ENCODE results near the gene EPB41L5. TPM values are rescaled to one million over a fixed set of nuclear protein-coding genes. Genes with fewer than 3 reads are reported as not detected.

The EPB41L5 gene
- total and polyA plus RNA-seq, 9 of the 15 experiments (the other 6 are each of a cell fraction or from before 2014, with no cell fraction given), result 2.3 to 14.1 (median 8.2) TPM

DNA sequence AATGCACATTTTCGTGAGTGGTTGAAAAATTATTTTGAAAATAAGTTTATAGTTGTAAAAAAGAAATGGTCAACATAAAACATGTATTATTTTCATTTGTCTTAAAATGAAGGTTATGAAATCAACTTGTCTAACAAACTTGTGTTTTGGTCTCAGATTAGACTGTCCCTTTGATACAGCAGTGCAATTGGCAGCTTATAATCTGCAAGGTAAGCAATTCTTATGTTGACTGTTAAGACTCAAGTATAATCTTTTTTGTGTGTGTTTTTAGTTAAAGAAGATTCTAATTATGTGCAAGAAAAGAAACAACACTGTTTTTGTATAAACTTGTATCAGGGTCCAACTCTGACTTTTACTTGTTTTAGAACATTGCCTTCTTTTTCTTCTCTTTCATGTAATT, 62.7 kb downstream of the EPB41L5 start:
- ATAC-seq (no peak), FAIRE-seq (no peak), DNase-seq (ENCODE audit: extremely low read depth in 1 of 4, low spot score in 3 of 4) (no peak)
- Histone ChIP-seq H3K4me1 (replicated peaks in 1 of 2; ENCODE audit: control insufficient read depth in 2 of 2, insufficient read depth in 2 of 2, low read length in 2 of 2) (no peaks in the 10 kb centered on the region), H3K27ac (ENCODE audit: extremely low read depth, low read depth, low read length) (no peak overlapping the region), H3K4me2 (ENCODE audit: insufficient read depth, low read length) (no peak overlapping the region), H3K27me3 (ENCODE audit: control insufficient read depth in 2 of 2, insufficient read depth in 2 of 2, low read length in 2 of 2) (no peaks in the 10 kb centered on the region), H3K9me3 (replicated peaks; ENCODE audit: control insufficient read depth, insufficient read depth, low read depth, low read length) (no peaks in the 10 kb centered on the region), H3K4me3 (no peak overlapping the region), H3K9ac (ENCODE audit: insufficient read depth in 1 of 2, low read depth in 2 of 2, low read length in 2 of 2) (no peak overlapping the region), H2AFZ (ENCODE audit: low read depth, low read length) (no peak overlapping the region), H3K36me3 (ENCODE audit: control insufficient read depth, insufficient read depth, low read length) (no peaks in the 10 kb centered on the region), H3K79me2 (ENCODE audit: control insufficient read depth, insufficient read depth, low read length) (no peaks in the 10 kb centered on the region), H3K9me1 (ENCODE audit: control insufficient read depth, insufficient read depth, low read length) (no peaks in the 10 kb centered on the region), H4K20me1 (replicated peaks; ENCODE audit: control insufficient read depth, insufficient read depth, low read length) (no peaks in the 10 kb centered on the region)
- ChIA-PET CTCF (ENCODE audit: low intra/inter-chr PET ratio) (no interaction called here), POLR2A (interaction anchor here (0.9 kb wide), 1 partner anchor 9 kb away, joined by 3 read pairs; no protein-coding TSS in a partner anchor)
- intact Hi-C loops (cut with micrococcal nuclease), result no loop called here
- no TSS peak for BruUV-seq (replicated peaks)
- WGBS (ENCODE audit: insufficient coverage, low coverage, missing lambda C conversion rate), result 61% methylated on average over 1 of the region's 1 CpG
- in situ Hi-C loops (cut with MboI), result no loop called here
- TF ChIP-seq NR1H2 (CRISPR knock-in tag; IDR thresholded peaks at IDR 0.05) (no peak), KLF10 (CRISPR knock-in tag; IDR thresholded peaks at IDR 0.05) (no peak), ZKSCAN3 (CRISPR knock-in tag; IDR thresholded peaks at IDR 0.05) (no peak), MAFK (IDR thresholded peaks at IDR 0.05; ENCODE audit: low read length) (peak; percentile 95), U2AF1 (optimal IDR thresholded peaks at IDR 0.05; ENCODE audit: low read depth, low read length) (no peak), ZNF778 (CRISPR knock-in tag; IDR thresholded peaks at IDR 0.05) (no peak), FOXA1 (IDR thresholded peaks at IDR 0.05; ENCODE audit: borderline replicate concordance) (no peak), NCOA2 (IDR thresholded peaks at IDR 0.05; ENCODE audit: partially characterized antibody in 2 of 2) (no peak), MAFF (IDR thresholded peaks at IDR 0.05; ENCODE audit: low read length) (peak; percentile 94), ZNF316 (IDR thresholded peaks at IDR 0.05) (peak; percentile 92), HNRNPK (IDR thresholded peaks at IDR 0.05; ENCODE audit: low read depth, low read length, poor library complexity, severe bottlenecking) (no peak), SRF (CRISPR knock-in tag; IDR thresholded peaks at IDR 0.05) (no peak), SRSF1 (IDR thresholded peaks at IDR 0.05; ENCODE audit: low read depth, low read length) (no peak), MED1 (CRISPR knock-in tag; IDR thresholded peaks at IDR 0.05; ENCODE audit: borderline replicate concordance) (no peak), ZNF785 (CRISPR knock-in tag; IDR thresholded peaks at IDR 0.05) (no peak), KLF16 (IDR thresholded peaks at IDR 0.05) (no peak), CHCHD3 (CRISPR knock-in tag; IDR thresholded peaks at IDR 0.05) (no peak), SMAD3 (CRISPR knock-in tag; conservative IDR thresholded peaks at IDR 0.05) (no peak), PCBP1 (IDR thresholded peaks at IDR 0.05; ENCODE audit: low read depth, low read length, poor library complexity, severe bottlenecking) (no peak)
- TF ChIP-seq, protein P1, sequence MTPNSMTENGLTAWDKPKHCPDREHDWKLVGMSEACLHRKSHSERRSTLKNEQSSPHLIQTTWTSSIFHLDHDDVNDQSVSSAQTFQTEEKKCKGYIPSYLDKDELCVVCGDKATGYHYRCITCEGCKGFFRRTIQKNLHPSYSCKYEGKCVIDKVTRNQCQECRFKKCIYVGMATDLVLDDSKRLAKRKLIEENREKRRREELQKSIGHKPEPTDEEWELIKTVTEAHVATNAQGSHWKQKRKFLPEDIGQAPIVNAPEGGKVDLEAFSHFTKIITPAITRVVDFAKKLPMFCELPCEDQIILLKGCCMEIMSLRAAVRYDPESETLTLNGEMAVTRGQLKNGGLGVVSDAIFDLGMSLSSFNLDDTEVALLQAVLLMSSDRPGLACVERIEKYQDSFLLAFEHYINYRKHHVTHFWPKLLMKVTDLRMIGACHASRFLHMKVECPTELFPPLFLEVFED (CRISPR knock-in tag; conservative IDR thresholded peaks at IDR 0.05), result no peak
- TF ChIP-seq, protein P2, sequence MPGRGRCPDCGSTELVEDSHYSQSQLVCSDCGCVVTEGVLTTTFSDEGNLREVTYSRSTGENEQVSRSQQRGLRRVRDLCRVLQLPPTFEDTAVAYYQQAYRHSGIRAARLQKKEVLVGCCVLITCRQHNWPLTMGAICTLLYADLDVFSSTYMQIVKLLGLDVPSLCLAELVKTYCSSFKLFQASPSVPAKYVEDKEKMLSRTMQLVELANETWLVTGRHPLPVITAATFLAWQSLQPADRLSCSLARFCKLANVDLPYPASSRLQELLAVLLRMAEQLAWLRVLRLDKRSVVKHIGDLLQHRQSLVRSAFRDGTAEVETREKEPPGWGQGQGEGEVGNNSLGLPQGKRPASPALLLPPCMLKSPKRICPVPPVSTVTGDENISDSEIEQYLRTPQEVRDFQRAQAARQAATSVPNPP (IDR thresholded peaks at IDR 0.05; ENCODE audit: borderline replicate concordance, insufficient read depth, insufficient read length), result no peak
- TF ChIP-seq, protein P3, sequence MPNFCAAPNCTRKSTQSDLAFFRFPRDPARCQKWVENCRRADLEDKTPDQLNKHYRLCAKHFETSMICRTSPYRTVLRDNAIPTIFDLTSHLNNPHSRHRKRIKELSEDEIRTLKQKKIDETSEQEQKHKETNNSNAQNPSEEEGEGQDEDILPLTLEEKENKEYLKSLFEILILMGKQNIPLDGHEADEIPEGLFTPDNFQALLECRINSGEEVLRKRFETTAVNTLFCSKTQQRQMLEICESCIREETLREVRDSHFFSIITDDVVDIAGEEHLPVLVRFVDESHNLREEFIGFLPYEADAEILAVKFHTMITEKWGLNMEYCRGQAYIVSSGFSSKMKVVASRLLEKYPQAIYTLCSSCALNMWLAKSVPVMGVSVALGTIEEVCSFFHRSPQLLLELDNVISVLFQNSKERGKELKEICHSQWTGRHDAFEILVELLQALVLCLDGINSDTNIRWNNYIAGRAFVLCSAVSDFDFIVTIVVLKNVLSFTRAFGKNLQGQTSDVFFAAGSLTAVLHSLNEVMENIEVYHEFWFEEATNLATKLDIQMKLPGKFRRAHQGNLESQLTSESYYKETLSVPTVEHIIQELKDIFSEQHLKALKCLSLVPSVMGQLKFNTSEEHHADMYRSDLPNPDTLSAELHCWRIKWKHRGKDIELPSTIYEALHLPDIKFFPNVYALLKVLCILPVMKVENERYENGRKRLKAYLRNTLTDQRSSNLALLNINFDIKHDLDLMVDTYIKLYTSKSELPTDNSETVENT (CRISPR knock-in tag; IDR thresholded peaks at IDR 0.05), result no peak
